IPS DF 6.9 (cell line): ENCODE data around the gene ALK.

Source experiments
- DNase-seq: peaks from one replicate; pipeline ENCODE4 v3.0.0-alpha.2; 2013; ENCODE audit warnings: low read depth, low spot score
- H3K27ac ChIP-seq: one replicate; pipeline ENCODE4 v1.5.1; 2013; ENCODE audit warnings: low read length, control low read depth
- H3K27me3 ChIP-seq: 2 replicates; pipeline ENCODE4 v1.6.1; 2013; ENCODE audit warnings: mild to moderate bottlenecking, low read length; ENCODE audit not compliant: control insufficient read depth, insufficient read depth
- H3K36me3 ChIP-seq: 2 replicates; pipeline ENCODE4 v1.6.1; 2013; ENCODE audit warnings: low read length; ENCODE audit not compliant: control insufficient read depth, insufficient read depth
- H3K4me1 ChIP-seq: 2 replicates; pipeline ENCODE4 v1.6.1; 2013; ENCODE audit warnings: low read length; ENCODE audit not compliant: control insufficient read depth, insufficient read depth
- H3K4me3 ChIP-seq: 2 replicates; pipeline ENCODE4 v1.5.1; 2013; ENCODE audit warnings: mild to moderate bottlenecking, low read length
- H3K9me3 ChIP-seq: 2 replicates; pipeline ENCODE4 v1.6.1; 2013; ENCODE audit warnings: low read length, inconsistent platforms; ENCODE audit not compliant: control insufficient read depth, insufficient read depth
- WGBS: extraction: QIAGEN DNeasy Blood & Tissue Kit; methylation state at CpG from one replicate; pipeline ENCODE4 v1.1.7; 2013; ENCODE audit warnings: mixed read lengths, missing lambda C conversion rate; ENCODE audit not compliant: insufficient read length, insufficient coverage; 5-methylcytosine and 5-hydroxymethylcytosine counted together

Gene ALK

DNA sequence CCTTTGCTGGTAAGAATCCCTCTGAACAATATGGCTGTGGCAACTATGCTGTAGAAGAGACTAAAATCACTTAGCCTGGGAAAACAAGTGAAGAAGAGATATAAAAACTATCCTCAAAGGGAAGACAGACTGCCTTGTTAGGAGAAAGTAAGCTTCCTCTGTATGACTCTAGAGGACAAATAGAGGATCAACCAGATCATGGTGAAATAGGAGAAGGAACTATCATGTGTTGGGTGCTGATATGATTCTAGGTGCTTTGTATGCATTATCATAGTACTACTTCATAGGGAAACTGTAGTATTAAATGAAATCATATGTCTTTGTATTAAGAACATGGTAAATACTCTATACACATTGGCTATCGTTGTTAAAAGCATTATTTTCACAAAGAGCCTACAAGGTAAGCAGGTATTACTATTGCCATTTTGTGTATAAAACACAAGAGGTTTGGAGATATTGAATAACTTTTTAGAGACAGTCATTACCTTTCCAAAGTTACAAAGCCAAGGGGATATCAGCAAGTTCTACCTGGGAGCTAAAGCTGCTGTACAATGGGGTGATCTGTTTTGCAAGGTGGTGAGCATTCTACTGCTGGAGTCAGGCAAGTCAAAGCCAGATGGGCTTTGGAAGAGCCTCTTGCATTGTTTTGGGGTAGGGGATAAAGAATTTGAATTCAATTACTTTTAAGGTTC, 402.6 kb downstream of the ALK start:
- H3K36me3 ChIP-seq = no peaks in the 10 kb centered on the region
- WGBS = no CpG with 5 or more reads among the region's 1 CpG
- H3K9me3 ChIP-seq = no peaks in the 10 kb centered on the region
- H3K27me3 ChIP-seq = no peaks in the 10 kb centered on the region
- DNase-seq = no peak
- H3K4me3 ChIP-seq = no peak overlapping the region
- H3K27ac ChIP-seq = no peak overlapping the region
- peaks cover 1% of the 10 kb centered on the region for H3K4me1 ChIP-seq

DNA sequence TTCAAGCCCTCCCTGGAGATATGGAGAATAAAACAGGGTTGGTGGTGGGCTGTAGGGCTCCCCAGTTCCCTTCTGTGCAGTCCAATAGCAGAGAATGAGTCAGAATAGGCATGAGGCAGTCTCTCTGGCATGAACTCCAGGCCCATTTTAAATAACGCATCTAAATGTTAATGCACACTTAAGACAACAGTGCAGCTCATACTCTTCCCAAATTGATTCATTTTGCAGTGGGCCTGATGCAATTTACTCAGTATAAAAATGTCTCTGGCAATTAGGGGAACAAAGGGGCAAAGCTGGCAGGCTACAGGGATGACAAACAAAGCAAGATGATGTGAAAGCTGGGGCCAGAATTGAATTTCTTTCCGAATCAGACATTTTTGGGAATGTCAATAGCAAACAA, 403.4 kb downstream of the ALK start:
- Histone ChIP-seq H3K4me1 (peaks cover 1% of the 10 kb centered on the region), H3K9me3 (no peaks in the 10 kb centered on the region), H3K4me3 (no peak overlapping the region), H3K27ac (no peak overlapping the region), H3K27me3 (no peaks in the 10 kb centered on the region), H3K36me3 (no peaks in the 10 kb centered on the region)
- WGBS = no CpG with 5 or more reads among the region's 2 CpGs
- no peak for DNase-seq

DNA sequence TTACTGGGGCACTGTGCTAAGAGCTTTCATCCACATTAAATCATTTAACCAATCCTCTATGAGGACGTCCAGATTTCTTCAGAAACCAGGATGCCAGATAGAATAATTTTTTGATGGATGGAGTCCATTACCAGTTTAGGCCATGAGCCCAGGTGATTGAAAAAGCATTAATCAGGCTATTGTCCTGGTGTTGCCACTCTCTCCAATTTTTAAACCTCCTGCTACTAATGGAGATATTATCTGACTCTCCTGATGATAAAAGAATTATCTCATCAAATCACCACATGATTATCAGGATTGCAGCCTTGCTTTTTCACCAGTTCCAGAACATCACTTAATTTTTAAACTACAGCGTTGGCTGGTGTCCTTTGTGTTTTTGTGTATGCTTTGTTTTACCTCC, 404.0 kb downstream of the ALK start:
- Histone ChIP-seq H3K27ac (no peak overlapping the region), H3K27me3 (no peaks in the 10 kb centered on the region), H3K4me1 (peaks cover 1% of the 10 kb centered on the region), H3K4me3 (no peak overlapping the region), H3K9me3 (no peaks in the 10 kb centered on the region), H3K36me3 (no peaks in the 10 kb centered on the region)
- DNase-seq = no peak
- WGBS = no CpG with 5 or more reads among the region's 2 CpGs

GRCh38 chr2:29516767-29517166, 404.6 kb downstream of the ALK start:
- Histone ChIP-seq H3K9me3 (no peaks in the 10 kb centered on the region), H3K36me3 (no peaks in the 10 kb centered on the region), H3K4me3 (no peak overlapping the region), H3K27ac (no peak overlapping the region), H3K4me1 (no peaks in the 10 kb centered on the region; the same call in 1 of the 2 replicates), H3K27me3 (no peaks in the 10 kb centered on the region)
- WGBS = 100% methylated on average over 1 of the region's 2 CpGs
- no peak for DNase-seq

DNA sequence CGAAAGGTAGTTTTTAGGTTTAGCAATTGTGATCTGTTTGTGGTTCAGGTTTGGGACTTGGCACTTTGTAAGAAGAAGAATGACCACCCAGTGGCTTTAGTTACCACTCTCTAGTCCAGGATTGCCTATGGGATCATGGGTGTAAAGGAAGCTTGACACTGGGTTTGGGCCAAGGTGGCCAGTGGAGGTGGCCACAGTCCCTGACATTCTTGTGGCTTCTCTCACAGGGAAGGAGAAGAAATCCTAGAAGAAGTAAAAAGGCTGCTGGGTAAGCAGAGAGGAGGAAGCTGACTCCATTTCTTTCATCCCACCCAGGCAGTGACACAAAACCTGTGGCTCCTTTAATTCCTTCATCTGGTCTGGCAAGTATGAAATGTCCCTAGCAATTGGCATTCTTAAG, 411.5 kb downstream of the ALK start:
- Histone ChIP-seq H3K4me3 (no peak overlapping the region), H3K4me1 (no peaks in the 10 kb centered on the region; the same call in 1 of the 2 replicates), H3K36me3 (no peaks in the 10 kb centered on the region), H3K27me3 (0 out of 2 replicates have a peak, but pooled peaks cover 2% of the 10 kb centered on the region), H3K9me3 (no peaks in the 10 kb centered on the region; the same call in 1 of the 2 replicates), H3K27ac (no peak overlapping the region)
- DNase-seq = no peak
- no CpG with 5 or more reads among the region's 1 CpG for WGBS

GRCh38 chr2:29509397-29509796, 412.0 kb downstream of the ALK start:
- WGBS = no CpG with 5 or more reads among the region's 1 CpG

DNA sequence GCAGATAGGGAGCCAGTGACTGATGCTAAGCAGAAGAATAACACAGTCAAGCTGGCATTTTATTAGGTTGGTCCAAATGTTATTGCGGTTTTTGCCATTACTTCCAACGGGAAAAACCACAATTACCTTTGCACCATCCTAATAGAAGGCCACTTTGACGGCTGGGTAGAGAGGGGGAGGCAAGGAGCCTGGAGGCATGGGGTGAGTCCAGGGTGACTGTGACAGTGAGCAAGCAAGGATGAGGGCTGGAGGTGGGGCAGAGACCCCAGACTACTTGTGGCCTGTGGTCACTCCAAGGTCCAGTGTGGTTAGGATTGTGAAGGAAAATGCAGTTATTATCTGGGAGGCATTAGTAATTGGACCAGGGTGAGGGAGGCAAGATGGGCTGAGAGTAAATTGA, 416.6 kb downstream of the ALK start:
- Histone ChIP-seq H3K27me3 (0 out of 2 replicates have a peak, but pooled peaks cover 2% of the 10 kb centered on the region), H3K27ac (no peak overlapping the region), H3K4me1 (no peaks in the 10 kb centered on the region), H3K9me3 (no peaks in the 10 kb centered on the region; the same call in 1 of the 2 replicates), H3K36me3 (no peaks in the 10 kb centered on the region), H3K4me3 (no peak overlapping the region)
- DNase-seq = no peak
- WGBS = no CpG with 5 or more reads among the region's 3 CpGs

More at GRCh38 chr2:29509397-29509796, 412.0 kb downstream of the ALK start:
- Histone ChIP-seq H3K27ac (no peak overlapping the region), H3K9me3 (no peaks in the 10 kb centered on the region; the same call in 1 of the 2 replicates), H3K27me3 (0 out of 2 replicates have a peak, but pooled peaks cover 2% of the 10 kb centered on the region), H3K4me3 (no peak overlapping the region), H3K4me1 (no peaks in the 10 kb centered on the region; the same call in 1 of the 2 replicates), H3K36me3 (no peaks in the 10 kb centered on the region)
- DNase-seq = no peak

DNA sequence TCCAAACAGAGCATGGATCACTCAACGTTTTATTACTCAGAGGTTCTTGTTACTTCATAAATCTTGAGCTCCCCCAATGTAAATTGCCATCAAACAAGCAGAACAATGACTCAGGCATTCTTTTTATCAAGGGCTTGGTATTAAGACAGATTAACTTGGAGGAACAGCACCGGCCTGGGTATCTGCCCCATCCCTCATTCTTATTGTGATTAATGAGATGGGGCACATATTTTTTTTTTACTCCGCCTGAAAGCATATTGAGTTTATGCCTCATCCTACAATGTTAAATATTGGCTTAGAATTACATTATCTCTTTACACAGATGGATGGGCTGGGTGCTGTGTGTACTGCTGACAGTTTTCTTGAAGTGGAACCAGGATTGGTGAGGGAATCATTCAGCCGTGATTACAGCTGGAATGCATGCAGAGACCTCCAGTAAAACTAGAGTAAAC, 418.9 kb downstream of the ALK start:
- H3K27me3 ChIP-seq = no peaks in the 10 kb centered on the region
- no peaks in the 10 kb centered on the region for H3K9me3 ChIP-seq
- DNase-seq = no peak
- H3K36me3 ChIP-seq = no peaks in the 10 kb centered on the region
- H3K4me3 ChIP-seq = no peak overlapping the region
- H3K4me1 ChIP-seq = no peaks in the 10 kb centered on the region
- no CpG with 5 or more reads among the region's 4 CpGs for WGBS
- no peak overlapping the region for H3K27ac ChIP-seq

DNA sequence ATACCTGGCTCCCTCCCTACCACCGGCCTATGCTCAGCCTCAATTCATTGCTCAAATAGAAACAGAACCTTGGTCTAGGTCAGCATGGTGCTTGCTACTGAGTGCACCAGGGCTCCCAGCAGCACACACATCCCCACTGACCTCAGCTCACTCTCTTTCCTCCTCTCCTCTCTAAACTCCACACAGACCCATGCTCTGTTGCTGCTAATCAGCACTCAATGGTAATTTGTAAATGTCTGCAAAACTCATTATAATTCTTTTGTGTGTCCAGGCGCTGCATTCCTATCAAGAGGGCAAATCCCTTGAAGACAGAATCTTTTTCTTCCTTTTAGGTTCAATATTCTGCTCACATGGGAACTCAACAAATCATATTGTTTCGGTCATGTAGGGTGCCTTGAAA, 424.0 kb downstream of the ALK start:
- no peak overlapping the region for H3K4me3 ChIP-seq
- H3K9me3 ChIP-seq = no peaks in the 10 kb centered on the region
- H3K27ac ChIP-seq = no peak overlapping the region
- H3K4me1 ChIP-seq = no peaks in the 10 kb centered on the region
- DNase-seq = no peak
- no peaks in the 10 kb centered on the region for H3K27me3 ChIP-seq
- WGBS = no CpG with 5 or more reads among the region's 3 CpGs
- H3K36me3 ChIP-seq = no peaks in the 10 kb centered on the region

GRCh38 chr2:29496198-29496597, 425.2 kb downstream of the ALK start:
- no CpG with 5 or more reads among the region's 1 CpG for WGBS

DNA sequence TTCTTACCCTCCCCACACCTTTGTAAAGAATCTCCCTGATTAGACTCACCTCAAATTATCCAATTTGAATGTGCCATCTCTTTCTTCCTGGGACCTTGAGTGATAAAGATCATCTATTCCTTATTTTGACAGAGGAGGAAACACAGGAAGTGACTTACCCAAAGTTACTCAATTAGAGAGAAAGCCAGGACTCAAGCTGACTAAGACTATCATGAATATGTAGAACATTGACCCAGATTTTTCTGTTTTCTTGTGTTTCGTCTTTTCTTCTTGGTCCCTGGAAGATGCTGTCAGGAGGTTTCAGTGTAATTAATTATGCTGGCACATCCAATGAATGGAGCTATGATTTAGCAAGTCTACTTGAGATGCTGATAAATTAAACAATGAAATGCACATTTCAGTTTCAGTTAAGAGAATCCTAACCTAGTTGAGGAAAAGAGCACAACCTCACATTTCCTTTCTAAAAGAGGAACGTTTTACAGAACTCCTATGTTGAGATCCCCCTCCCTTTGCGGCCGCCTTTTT, 425.8 kb downstream of the ALK start:
- no peak for DNase-seq
- no peaks in the 10 kb centered on the region for H3K9me3 ChIP-seq
- H3K27me3 ChIP-seq = no peaks in the 10 kb centered on the region
- H3K4me1 ChIP-seq = no peaks in the 10 kb centered on the region
- WGBS = no CpG with 5 or more reads among the region's 4 CpGs
- H3K36me3 ChIP-seq = no peaks in the 10 kb centered on the region
- H3K27ac ChIP-seq = no peak overlapping the region
- no peak overlapping the region for H3K4me3 ChIP-seq

More at GRCh38 chr2:29496198-29496597, 425.2 kb downstream of the ALK start:
- no peak overlapping the region for H3K27ac ChIP-seq
- DNase-seq = no peak
- no peaks in the 10 kb centered on the region for H3K4me1 ChIP-seq
- H3K4me3 ChIP-seq = no peak overlapping the region
- no peaks in the 10 kb centered on the region for H3K9me3 ChIP-seq
- H3K27me3 ChIP-seq = no peaks in the 10 kb centered on the region
- no peaks in the 10 kb centered on the region for H3K36me3 ChIP-seq
